WTC11 (cell line): ENCODE results near the gene NKAIN2. TPM values are rescaled to one million over a fixed set of nuclear protein-coding genes. Genes with fewer than 3 reads are reported as not detected.

ENCODE experiments used
- ATAC-seq: fragments of 200-7000 bp; cut with Tn5 transposase; 2 replicates; pipeline ENCODE4 v1.10.0; 2021; ENCODE audit warnings: mild to moderate bottlenecking, moderate library complexity
- CTCF ChIA-PET: fragments of 300-600 bp; sonication (Branson Sonifier 250); formaldehyde crosslinking; loops from one replicate; lab custom pipeline; 2021; ENCODE audit warnings: antibody characterized with exemption; lab: Charles Lee
- POLR2A ChIA-PET: fragments of 350-600 bp; sonication (Branson Sonifier 250); formaldehyde crosslinking; loops from one replicate; lab custom pipeline; 2021; ENCODE audit warnings: antibody characterized with exemption; lab: Charles Lee
- DNase-seq: peaks from one replicate; pipeline ENCODE4 v3.0.0; 2021; ENCODE audit warnings: low spot score
- H3K27ac Mint-ChIP-seq: 2 replicates; pipeline ENCODE4 v1.8.0; 2021; ENCODE audit warnings: mixed read lengths
- H3K27me3 Mint-ChIP-seq: 2 replicates; pipeline ENCODE4 v1.8.0; 2021; ENCODE audit warnings: low read depth, mild to moderate bottlenecking, moderate library complexity, mixed read lengths
- H3K36me3 Mint-ChIP-seq: 2 replicates; pipeline ENCODE4 v1.8.0; 2021; ENCODE audit warnings: mixed read lengths
- H3K4me1 Mint-ChIP-seq: 2 replicates; pipeline ENCODE4 v1.8.0; 2022; ENCODE audit warnings: mixed read lengths
- H3K4me3 Mint-ChIP-seq: 2 replicates; pipeline ENCODE4 v1.8.0; 2021; ENCODE audit warnings: mild to moderate bottlenecking, moderate library complexity, mixed read lengths
- H3K9me3 Mint-ChIP-seq: 2 replicates; pipeline ENCODE4 v1.8.0; 2021; ENCODE audit warnings: mixed read lengths
- AR ChIP-seq: fragments of 250-450 bp; sonication (Bioruptor Pico); IDR thresholded peaks from 2 replicates; pipeline ENCODE4 v1.9.0; 2021; ENCODE audit warnings: mild to moderate bottlenecking
- ATF2 ChIP-seq: sonication (generic); formaldehyde crosslinking; IDR thresholded peaks from 2 replicates; pipeline ENCODE4 v1.8.1; 2022; ENCODE audit warnings: low read depth, missing genetic modification reagents, borderline replicate concordance
- CBFB ChIP-seq: sonication (generic); formaldehyde crosslinking; IDR thresholded peaks from 2 replicates; pipeline ENCODE4 v1.8.1; 2022; ENCODE audit warnings: mild to moderate bottlenecking, low read depth, missing genetic modification reagents
- CDX4 ChIP-seq: fragments of 250-450 bp; sonication (Bioruptor Pico); IDR thresholded peaks from 2 replicates; pipeline ENCODE4 v1.9.0; 2021; ENCODE audit warnings: moderate library complexity, mild to moderate bottlenecking, inconsistent platforms, borderline replicate concordance
- E2F5 ChIP-seq: sonication (generic); formaldehyde crosslinking; IDR thresholded peaks from 2 replicates; pipeline ENCODE4 v1.8.1; 2022; ENCODE audit warnings: mild to moderate bottlenecking, moderate library complexity, missing genetic modification reagents
- ESRRA ChIP-seq: sonication (generic); formaldehyde crosslinking; IDR thresholded peaks from 2 replicates; pipeline ENCODE4 v1.8.1; 2022; ENCODE audit warnings: mild to moderate bottlenecking, missing genetic modification reagents, borderline replicate concordance
- FOXK1 ChIP-seq: sonication (generic); formaldehyde crosslinking; IDR thresholded peaks from 2 replicates; pipeline ENCODE4 v1.8.0; 2022; ENCODE audit warnings: mild to moderate bottlenecking, moderate library complexity, missing genetic modification reagents
- GABPB1 ChIP-seq: sonication (generic); formaldehyde crosslinking; IDR thresholded peaks from 2 replicates; pipeline ENCODE4 v1.8.1; 2023; ENCODE audit warnings: mild to moderate bottlenecking, missing genetic modification reagents
- IRF2 ChIP-seq: sonication (generic); formaldehyde crosslinking; IDR thresholded peaks from 2 replicates; pipeline ENCODE4 v1.8.0; 2022; ENCODE audit warnings: low read depth, missing genetic modification reagents, borderline replicate concordance
- JUN ChIP-seq: sonication (generic); formaldehyde crosslinking; IDR thresholded peaks from 2 replicates; pipeline ENCODE4 v1.8.0; 2023; ENCODE audit warnings: mild to moderate bottlenecking, missing genetic modification reagents
- NFATC4 ChIP-seq: fragments of 250-450 bp; sonication (Bioruptor Pico); IDR thresholded peaks from 2 replicates; pipeline ENCODE4 v1.9.0; 2021; ENCODE audit warnings: mild to moderate bottlenecking
- OVOL2 ChIP-seq: fragments of 250-450 bp; sonication (Bioruptor Pico); IDR thresholded peaks from 2 replicates; pipeline ENCODE4 v1.9.0; 2021; ENCODE audit warnings: mild to moderate bottlenecking, borderline replicate concordance
- PREB ChIP-seq: sonication (generic); formaldehyde crosslinking; IDR thresholded peaks from 2 replicates; pipeline ENCODE4 v1.8.1; 2022; ENCODE audit warnings: mild to moderate bottlenecking, missing genetic modification reagents, moderate library complexity, borderline replicate concordance
- RORB ChIP-seq: fragments of 250-450 bp; sonication (Bioruptor Pico); IDR thresholded peaks from 2 replicates; pipeline ENCODE4 v1.9.0; 2021; ENCODE audit warnings: mild to moderate bottlenecking
- ZBTB43 ChIP-seq: sonication (generic); formaldehyde crosslinking; IDR thresholded peaks from 2 replicates; pipeline ENCODE4 v1.8.1; 2023; ENCODE audit warnings: mild to moderate bottlenecking, missing genetic modification reagents
- ZNF121 ChIP-seq: sonication (generic); formaldehyde crosslinking; IDR thresholded peaks from 2 replicates; pipeline ENCODE4 v1.8.0; 2023; ENCODE audit warnings: missing genetic modification reagents
- ZNF416 ChIP-seq: fragments of 250-450 bp; sonication (Bioruptor Pico); IDR thresholded peaks from 2 replicates; pipeline ENCODE4 v1.9.0; 2021; ENCODE audit warnings: mild to moderate bottlenecking, inconsistent platforms
- ZNF423 ChIP-seq: fragments of 250-450 bp; sonication (Bioruptor Pico); IDR thresholded peaks from 2 replicates; pipeline ENCODE4 v2.1.2; 2022; ENCODE audit warnings: mild to moderate bottlenecking, moderate library complexity
- ZNF425 ChIP-seq: fragments of 250-450 bp; sonication (Bioruptor Pico); conservative IDR thresholded peaks from 2 replicates; pipeline ENCODE4 v1.9.0; 2021; ENCODE audit warnings: mild to moderate bottlenecking
- ZNF532 ChIP-seq: fragments of 250-450 bp; sonication (Bioruptor Pico); IDR thresholded peaks from 2 replicates; pipeline ENCODE4 v1.9.0; 2021; ENCODE audit warnings: mild to moderate bottlenecking, borderline replicate concordance
- total RNA-seq: library from RNA; stranded (reverse); gene quantifications from 3 replicates; pipeline ENCODE4 v1.2.3, GENCODE V29; 2021

NKAIN2 gene
- total RNA-seq, 1 experiment from 2014 or later: 0.33 TPM

GRCh38 chr6:124123617-124124209 is 320.0 kb downstream of the NKAIN2 start (continued):
- TF ChIP-seq ZNF425 (CRISPR knock-in tag): no peak
- no peak for TF ChIP-seq FOXK1 (CRISPR knock-in tag)
- TF ChIP-seq CBFB: no peak
- TF ChIP-seq CDX4 (CRISPR knock-in tag): no peak

- Mint-ChIP-seq H3K36me3 (no peaks in the 10 kb centered on the region), H3K27ac (no peak overlapping the region), H3K4me1 (no peaks in the 10 kb centered on the region), H3K4me3 (no peak overlapping the region), H3K9me3 (peaks cover 11% of the 10 kb centered on the region), H3K27me3 (no peaks in the 10 kb centered on the region)
- DNase-seq (no peak), ATAC-seq (no peak)
- ChIA-PET CTCF (no interaction called here), POLR2A (no interaction called here)
- TF ChIP-seq PREB (no peak), ATF2 (CRISPR knock-in tag) (no peak), JUN (no peak), E2F5 (CRISPR knock-in tag) (no peak), IRF2 (CRISPR knock-in tag) (no peak), ZNF532 (CRISPR knock-in tag) (no peak), RORB (no peak), OVOL2 (CRISPR knock-in tag) (no peak), ZNF423 (CRISPR knock-in tag) (no peak), AR (CRISPR knock-in tag) (no peak), ZNF121 (no peak), GABPB1 (CRISPR knock-in tag) (no peak), ZBTB43 (no peak), ZNF416 (CRISPR knock-in tag) (no peak), CDX4 (CRISPR knock-in tag) (no peak), NFATC4 (CRISPR knock-in tag) (no peak), ESRRA (CRISPR knock-in tag) (no peak)
Measured at GRCh38 chr6:124131259-124131658, 327.6 kb downstream of the NKAIN2 start.
